GM19455 (cell line): ENCODE measurements around the gene NRAP.
A peak's percentile ranks its signal among the peaks of the same experiment; 100 is the strongest.
"Not testable (repeated sequence)": the region's sequence is repeated elsewhere in the genome, so short reads cannot be mapped to it uniquely, and the experiment has no call there.

Experiments
- ATAC-seq: cut with Tn5 transposase; IDR thresholded peaks from one replicate; pipeline ENCODE4 v1.9.1; 2021; ENCODE audit not compliant: unreplicated experiment

NRAP gene

GRCh38 chr10:113681533-113682470, 18.0 kb upstream of the NRAP start:
- ATAC-seq, result peak; percentile 51

- peak; percentile 14 for ATAC-seq
Measured at GRCh38 chr10:113680190-113681111, 16.6 kb upstream of the NRAP start.

GRCh38 chr10:113679463-113680189, 15.8 kb upstream of the NRAP start, which contains the start of gene CASP7:
Gene CASP7, plus strand, starts transcription at chr10:113679912. Its CDS starts 17,582 bp downstream, at chr10:113697494.
- peak; percentile 79 for ATAC-seq

GRCh38 chr10:113666682-113667252, 2.9 kb upstream of the NRAP start:
- peak; percentile 89 for ATAC-seq

GRCh38 chr10:113665806-113666354, 2.0 kb upstream of the NRAP start:
- no peak for ATAC-seq

- ATAC-seq, result no peak
Measured at GRCh38 chr10:113665352-113665751, 1.5 kb upstream of the NRAP start.

- ATAC-seq, result no peak
Measured at GRCh38 chr10:113663142-113663541, 699 bp downstream of the NRAP start.

- ATAC-seq, result no peak
Measured at GRCh38 chr10:113661332-113661731, 2.5 kb downstream of the NRAP start.

- no peak for ATAC-seq
Measured at GRCh38 chr10:113657544-113657943, 6.3 kb downstream of the NRAP start.

GRCh38 chr10:113656896-113657295, 6.9 kb downstream of the NRAP start:
- no peak for ATAC-seq

GRCh38 chr10:113652456-113652855, 11.4 kb downstream of the NRAP start:
- not testable (repeated sequence) for ATAC-seq

- no peak for ATAC-seq
Measured at GRCh38 chr10:113651898-113652297, 11.9 kb downstream of the NRAP start.

- ATAC-seq, result no peak
Measured at GRCh38 chr10:113651021-113651420, 12.8 kb downstream of the NRAP start.

- no peak for ATAC-seq
Measured at GRCh38 chr10:113650172-113650571, 13.7 kb downstream of the NRAP start.

GRCh38 chr10:113648478-113648877, 15.4 kb downstream of the NRAP start:
- no peak for ATAC-seq

- no peak for ATAC-seq
Measured at GRCh38 chr10:113647812-113648211, 16.0 kb downstream of the NRAP start.

- ATAC-seq, result no peak
Measured at GRCh38 chr10:113646336-113647201, 17.3 kb downstream of the NRAP start.

- ATAC-seq, result no peak
Measured at GRCh38 chr10:113644185-113645120, 19.4 kb downstream of the NRAP start.
